Renal cortical epithelial cell (primary cell): Measurements from ENCODE around the gene ZNF594. TPM values are rescaled to one million over a fixed set of nuclear protein-coding genes. Genes with fewer than 3 reads are reported as not detected.
"Not testable (repeated sequence)": the region's sequence is repeated elsewhere in the genome, so short reads cannot be mapped to it uniquely, and the experiment has no call there.

Experiments
- DNase-seq: peaks from one replicate; pipeline ENCODE4 v3.0.0-alpha.2; 2011; ENCODE audit warnings: low read depth
- total RNA-seq: library from RNA; depleted of rRNA; stranded (reverse); fragments of >200 nt; gene quantifications from 2 replicates; pipeline ENCODE4 v1.2.3, GENCODE V29; 2014

ZNF594 gene
- 5.4 and 11.1 TPM in 2 replicates for total RNA-seq

GRCh38 chr17:5191541-5192417 is at the start of gene ZNF594:
TSS of gene ZNF594 (minus strand) at chr17:5191868. CDS start at chr17:5184256, 7,612 bp downstream.
- peak; percentile 82 for DNase-seq

DNA sequence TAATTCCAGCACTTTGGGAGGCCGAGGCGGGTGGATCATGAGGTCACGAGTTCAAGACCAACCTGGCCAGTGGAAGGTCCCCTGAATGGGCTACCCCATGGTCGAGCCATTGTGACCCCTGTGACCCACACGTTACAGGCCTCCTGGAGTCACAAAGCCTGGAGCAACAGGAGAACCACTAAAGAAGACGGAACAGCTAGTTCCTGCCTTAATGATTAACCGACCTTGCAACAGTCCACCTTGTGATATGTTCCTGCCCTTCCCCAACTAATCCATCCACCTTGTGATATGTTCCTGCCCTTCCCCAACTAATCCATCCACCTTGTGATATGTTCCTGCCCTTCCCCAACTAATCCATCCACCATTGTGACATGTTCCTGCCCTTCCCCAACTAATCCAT is 48.1 kb upstream of the ZNF594 start:
- not testable (repeated sequence) for DNase-seq

GRCh38 chr17:5238333-5238732 is 46.7 kb upstream of the ZNF594 start:
- DNase-seq = no peak

- DNase-seq = peak; percentile 63
Measured at GRCh38 chr17:5237541-5238016, 45.9 kb upstream of the ZNF594 start.

GRCh38 chr17:5236938-5237540 is 45.4 kb upstream of the ZNF594 start:
- DNase-seq = no peak

DNA sequence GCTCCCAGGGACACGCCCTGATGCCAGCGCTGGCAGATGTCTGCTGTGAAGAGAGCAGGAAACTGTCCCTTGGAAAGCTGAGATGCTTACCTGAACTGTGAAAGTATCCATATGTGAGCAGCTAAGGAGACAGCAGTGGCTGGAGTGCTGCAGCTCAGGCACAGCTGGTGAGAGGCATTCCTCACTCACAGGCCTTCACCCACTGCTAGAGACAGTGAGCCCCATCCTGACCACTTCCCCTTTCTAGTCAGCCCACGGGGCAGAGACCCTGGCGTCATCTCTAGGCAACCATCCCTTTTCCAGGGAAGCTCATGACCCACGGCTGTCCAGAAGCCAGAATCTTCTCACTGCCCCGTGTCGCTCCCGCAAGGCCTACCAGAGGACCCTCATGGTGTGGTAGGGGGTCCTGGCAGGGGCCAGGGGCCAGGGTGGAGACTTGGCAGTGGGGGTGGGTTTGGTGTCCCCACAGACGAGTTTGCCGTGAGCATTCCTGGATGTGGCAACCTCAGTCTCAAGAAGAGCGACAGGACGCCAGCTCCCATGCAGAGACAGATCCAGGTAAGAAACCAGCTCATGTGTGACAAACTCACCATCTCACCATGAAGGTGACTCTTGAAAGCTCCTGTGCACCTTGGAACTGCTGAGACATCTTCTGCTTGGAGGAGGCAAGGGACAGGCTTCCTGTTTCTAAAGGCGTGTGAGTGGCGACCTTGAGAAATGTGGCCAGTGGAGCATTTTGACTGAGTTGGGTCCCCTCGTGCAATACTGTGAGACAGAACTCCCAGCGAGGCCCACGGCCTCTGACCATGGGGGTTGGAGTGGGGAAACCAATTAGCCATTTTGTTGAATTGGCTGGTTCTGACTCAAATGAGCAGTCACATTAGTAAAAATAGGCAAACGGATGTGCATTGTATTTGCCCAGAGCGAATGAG is 43.2 kb upstream of the ZNF594 start, which contains the start of gene SCIMP:
SCIMP (minus strand) TSS at position 216 of the 932 bp plus-strand sequence; CDS start at position 111, 105 bp downstream.
- DNase-seq = no peak

DNA sequence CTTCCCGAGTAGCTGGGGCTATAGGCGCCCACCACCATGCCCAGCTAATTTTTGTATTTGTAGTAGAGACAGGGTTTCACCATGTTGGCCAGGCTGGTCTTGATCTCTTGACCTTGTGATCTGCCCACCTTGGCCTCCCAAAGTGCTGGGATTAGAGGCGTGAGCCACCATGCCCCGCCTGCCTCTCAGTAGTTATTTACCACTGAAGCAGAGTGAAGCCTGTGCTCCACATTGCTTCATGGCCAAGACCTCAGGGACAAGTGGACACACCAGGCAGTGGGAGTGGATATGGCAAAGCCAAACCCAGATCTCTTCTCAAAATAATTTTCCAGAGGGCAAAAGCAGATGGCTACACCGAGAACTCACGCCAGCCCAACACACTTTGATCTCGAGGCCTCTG is 41.8 kb upstream of the ZNF594 start:
- DNase-seq = not testable (repeated sequence)

DNA sequence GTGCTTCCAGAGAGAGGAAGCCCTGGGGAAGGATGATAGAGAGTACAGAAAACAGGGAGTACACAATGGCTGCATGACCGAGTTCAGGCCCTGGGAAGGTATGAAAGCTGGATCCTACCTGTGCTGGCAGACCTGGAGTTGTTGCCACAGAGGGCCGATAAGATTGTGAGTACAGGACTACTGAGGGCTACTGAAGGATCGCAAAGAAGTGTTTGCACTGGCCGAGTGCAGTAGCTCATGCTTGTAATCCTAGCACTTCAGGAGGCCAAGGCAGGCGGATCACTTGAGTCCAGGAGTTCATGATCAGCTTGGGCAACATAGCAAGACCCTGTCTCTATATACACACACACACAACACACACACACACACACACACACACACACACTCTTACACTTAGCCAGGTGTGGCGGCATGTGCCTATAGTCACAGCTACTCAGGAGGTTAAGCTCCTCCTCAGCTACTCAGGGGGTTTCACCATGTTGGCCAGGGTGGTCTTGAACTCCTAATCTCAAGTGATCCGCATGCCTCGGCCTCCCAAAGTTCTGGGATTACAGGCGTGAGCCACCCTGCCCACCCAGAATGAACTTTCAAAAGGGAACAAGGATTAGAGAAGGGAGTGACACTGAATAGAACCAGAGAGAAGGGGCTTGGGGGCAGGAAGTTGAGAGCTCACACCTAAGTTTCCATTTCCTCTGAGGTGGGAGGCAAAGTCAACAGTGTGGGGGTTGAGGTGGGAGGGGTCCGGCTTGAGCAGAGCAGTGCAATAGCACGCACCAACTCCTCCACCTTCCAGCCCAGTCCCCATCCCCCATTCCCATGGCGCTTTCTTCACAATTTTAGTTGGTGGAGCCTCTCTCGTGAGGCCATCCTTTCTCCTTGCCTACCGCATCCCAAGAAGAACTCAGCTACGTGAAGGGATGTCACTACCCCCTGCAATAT is 35.5 kb upstream of the ZNF594 start:
- no peak for DNase-seq

DNA sequence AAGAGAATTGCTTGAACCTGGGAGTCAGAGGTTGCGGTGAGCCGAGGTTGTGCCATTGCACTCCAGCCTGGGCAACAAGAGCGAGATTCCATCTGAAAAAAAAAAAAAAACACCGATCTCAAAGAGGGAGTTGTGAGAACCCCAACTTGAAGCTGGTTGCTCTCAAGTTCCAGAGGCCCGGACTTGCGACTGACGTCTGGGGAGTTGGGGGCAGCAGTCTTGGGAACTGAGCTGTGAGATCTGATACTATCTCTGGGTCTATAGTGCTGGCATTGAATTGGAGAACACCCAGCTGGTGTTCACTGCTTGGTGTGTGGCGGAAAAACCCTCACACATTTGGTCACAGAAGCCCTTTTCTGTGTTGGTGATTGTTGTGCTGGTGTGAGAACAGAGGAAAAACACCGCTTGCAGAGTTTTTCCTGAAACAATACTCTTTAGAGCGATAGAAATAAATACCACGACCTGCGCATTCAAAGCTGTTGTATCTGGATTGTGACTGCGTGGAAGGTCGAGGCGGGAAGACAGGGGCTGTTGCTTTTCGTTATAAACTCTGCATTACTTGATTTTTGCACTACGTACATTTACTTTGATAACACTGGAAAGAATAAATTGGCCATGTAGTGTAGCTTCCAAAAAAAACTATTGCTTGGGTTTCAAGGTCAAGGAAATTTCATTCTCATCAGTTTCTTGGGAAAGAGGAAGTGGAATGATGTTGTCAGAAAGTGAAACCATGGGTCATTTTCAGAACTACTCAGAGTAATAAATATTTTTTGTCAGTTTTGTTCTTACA is 34.2 kb upstream of the ZNF594 start:
- no peak for DNase-seq

DNA sequence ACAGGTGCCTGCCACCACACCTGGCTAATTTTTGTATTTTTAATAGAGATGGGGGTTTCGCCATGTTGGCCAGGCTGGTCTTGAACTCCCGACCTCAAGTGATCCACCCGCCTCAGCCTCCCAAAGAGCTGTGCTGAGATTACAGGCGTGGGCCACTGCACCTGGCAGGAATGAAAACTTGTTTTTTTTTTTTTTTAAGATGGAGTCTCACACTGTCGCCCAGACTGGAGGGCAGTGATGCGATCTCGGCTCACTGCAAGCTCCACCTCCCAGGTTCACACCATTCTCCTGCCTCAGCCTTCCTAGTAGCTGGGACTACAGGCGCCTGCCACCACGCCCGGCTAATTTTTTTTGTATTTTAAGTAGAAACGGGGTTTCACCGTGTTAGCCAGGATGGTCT is 30.2 kb upstream of the ZNF594 start:
- not testable (repeated sequence) for DNase-seq

- no peak for DNase-seq
Measured at GRCh38 chr17:5220074-5220473, 28.4 kb upstream of the ZNF594 start.

GRCh38 chr17:5219536-5219935 is 27.9 kb upstream of the ZNF594 start:
- DNase-seq = peak; percentile 11

GRCh38 chr17:5217562-5217961 is 25.9 kb upstream of the ZNF594 start:
- not testable (repeated sequence) for DNase-seq

DNA sequence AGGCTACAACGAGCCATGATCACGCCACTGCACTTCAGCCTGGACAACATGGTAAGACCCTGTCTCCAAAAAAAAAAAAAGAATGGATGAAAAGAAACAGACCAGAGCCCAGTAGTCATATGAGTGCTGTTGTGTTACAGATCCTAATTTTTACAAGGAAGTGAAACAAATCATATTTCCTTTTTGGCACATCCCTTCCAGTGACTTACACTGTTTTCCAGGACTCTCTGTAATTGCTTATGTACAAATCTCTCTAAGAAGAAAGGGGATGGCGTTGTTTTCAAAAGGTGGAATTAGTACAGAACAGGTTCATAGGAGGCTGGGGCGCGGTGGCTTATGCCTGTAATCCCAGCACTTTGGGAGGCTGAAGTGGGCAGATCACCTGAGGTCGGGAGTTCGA is 19.8 kb upstream of the ZNF594 start:
- no peak for DNase-seq

DNA sequence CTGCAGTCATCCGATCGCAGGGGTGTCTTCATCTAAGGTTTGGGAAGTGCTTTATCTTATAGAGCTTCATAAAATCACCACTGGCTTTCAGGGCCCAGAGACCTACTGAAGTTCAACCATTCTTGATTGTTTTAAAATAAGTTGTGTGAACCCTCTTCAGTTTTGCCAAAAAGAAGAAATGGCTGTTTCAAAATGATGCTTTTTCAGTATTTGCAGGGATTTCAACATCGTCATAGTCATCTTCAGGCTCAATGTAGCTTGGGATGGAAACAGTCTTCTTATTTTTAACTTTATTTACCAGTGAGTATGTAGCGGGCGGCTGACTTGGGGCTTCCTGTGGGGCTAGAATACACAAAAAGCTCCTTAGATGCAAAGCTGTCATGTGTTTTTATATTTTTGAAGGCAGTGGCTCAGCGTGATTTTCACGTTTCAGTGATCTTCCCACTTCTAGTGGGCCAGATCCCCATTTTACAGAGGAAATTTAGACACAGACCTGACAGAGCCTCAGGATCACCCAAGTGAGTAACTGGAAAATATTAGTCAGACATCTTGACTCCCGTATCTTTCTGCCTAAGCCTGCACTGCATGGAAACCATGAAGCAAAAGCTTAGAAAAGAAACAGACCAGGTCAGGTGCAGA is 19.1 kb upstream of the ZNF594 start:
- DNase-seq = no peak

DNA sequence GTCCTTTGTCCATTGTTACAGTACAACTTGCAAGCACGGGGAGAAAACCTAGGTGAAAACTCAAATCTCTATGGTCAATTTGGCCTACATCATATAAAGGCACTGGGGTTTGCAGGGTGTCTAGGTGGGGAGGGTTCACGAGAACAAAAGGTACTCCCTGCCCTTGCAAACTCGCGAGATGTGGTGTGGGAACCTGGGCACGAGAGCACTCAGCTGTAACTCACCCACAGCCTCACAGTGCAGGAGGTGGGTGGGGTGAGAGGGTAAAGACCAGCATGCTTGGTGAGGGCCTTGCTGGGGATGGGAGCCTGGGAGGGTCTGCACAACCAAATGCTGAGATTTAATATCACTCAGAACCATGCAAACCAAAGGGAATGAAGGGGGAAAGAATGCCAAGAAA is 18.4 kb upstream of the ZNF594 start:
- no peak for DNase-seq

- no peak for DNase-seq
Measured at GRCh38 chr17:5209396-5209795, 17.7 kb upstream of the ZNF594 start.

- peak; percentile 34 for DNase-seq
Measured at GRCh38 chr17:5203908-5204294, 12.2 kb upstream of the ZNF594 start.

- DNase-seq = no peak
Measured at GRCh38 chr17:5203178-5203907, 11.7 kb upstream of the ZNF594 start.
